Measurements from ENCODE around the gene TAS1R2. TPM values are rescaled to one million over a fixed set of nuclear protein-coding genes. Genes with fewer than 3 reads are reported as not detected.

The TAS1R2 gene
- total and polyA plus RNA-seq, 2 of the 4 experiments (the other 2 are of a cell fraction): not detected

- Histone ChIP-seq H3K4me2 (ENCODE audit: low read depth, low read length) (no peak overlapping the region), H3K79me1 (ENCODE audit: low read depth in 1 of 2, low read length in 2 of 2) (no peaks in the 10 kb centered on the region), H3K4me3 (ENCODE audit: insufficient read depth, low read depth, low read length) (no peak overlapping the region), H3K4ac (ENCODE audit: low read depth, low read length) (no peak overlapping the region), H3K9ac (ENCODE audit: low read depth, low read length) (no peak overlapping the region), H2BK20ac (ENCODE audit: low read depth, low read length) (no peak overlapping the region), H4K5ac (ENCODE audit: low read depth, low read length) (no peak overlapping the region), H4K8ac (ENCODE audit: low read depth in 2 of 2, low read length in 2 of 2) (no peak overlapping the region), H3K9me3 (ENCODE audit: control insufficient read depth, insufficient read depth, low read length) (no peaks in the 10 kb centered on the region), H4K91ac (ENCODE audit: insufficient read depth, low read depth, low read length) (no peak overlapping the region), H3K27me3 (ENCODE audit: control insufficient read depth, insufficient read depth, low read length) (peaks cover 3% of the 10 kb centered on the region; the same call in 1 of the 2 replicates), H2AFZ (replicated peaks; ENCODE audit: low read length, poor library complexity) (no peak overlapping the region), H3K36me3 (ENCODE audit: control insufficient read depth, insufficient read depth, low read length) (no peaks in the 10 kb centered on the region), H3K56ac (ENCODE audit: extremely low read depth, insufficient read depth, low read length) (no peak overlapping the region), H3K18ac (ENCODE audit: low read depth, low read length) (no peak overlapping the region), H3K27ac (ENCODE audit: insufficient read depth, low read length) (no peak overlapping the region), H3K4me1 (ENCODE audit: control insufficient read depth, insufficient read depth, low read length) (no peaks in the 10 kb centered on the region), H3K9me1 (ENCODE audit: insufficient read depth, low read length) (no peaks in the 10 kb centered on the region), H3K23ac (ENCODE audit: low read depth, low read length) (no peak overlapping the region), H2BK15ac (ENCODE audit: low read depth, low read length) (no peak overlapping the region), H2BK5ac (ENCODE audit: low read depth, low read length, poor library complexity, severe bottlenecking) (no peak overlapping the region), H2AK9ac (replicated peaks; ENCODE audit: low read depth, low read length, poor library complexity) (no peak overlapping the region), H2BK120ac (ENCODE audit: low read depth, low read length) (no peak overlapping the region), H2AK5ac (ENCODE audit: low read depth, low read length) (no peak overlapping the region), H4K20me1 (ENCODE audit: insufficient read depth, low read length) (no peaks in the 10 kb centered on the region), H3K14ac (replicated peaks; ENCODE audit: low read depth, low read length) (no peak overlapping the region)
- dilution Hi-C loops (cut with HindIII; ENCODE audit: low sequenced_read_pairs, unreplicated experiment): no loop called here
- in situ Hi-C loops (cut with MboI; ENCODE audit: low sequenced_read_pairs): no loop called here
- POLR2A ChIA-PET (ENCODE audit: unreplicated experiment): no interaction called here
- WGBS, 2 experiments (ENCODE audit: extremely low coverage in 2 of 2, insufficient read length in 1 of 2): 83% methylated on average over 12 of the region's 17 CpGs; no CpG with 5 or more reads in 1 of the 2 experiments
- CTCF ChIA-PET: no interaction called here
- DNase-seq: no peak
- ATAC-seq (ENCODE audit: low read depth): no peak
- no TSS peak for BruUV-seq (replicated peaks)
- intact Hi-C loops (cut with micrococcal nuclease): no loop called here
- TF ChIP-seq RCOR1 (IDR thresholded peaks at IDR 0.05; ENCODE audit: insufficient replicate concordance, low read length): no peak
- no peak for TF ChIP-seq FOS (IDR thresholded peaks at IDR 0.05; ENCODE audit: low read depth, low read length)
- TF ChIP-seq CHD1 (IDR thresholded peaks at IDR 0.05; ENCODE audit: low read depth, low read length): no peak
- TF ChIP-seq MAFK (IDR thresholded peaks at IDR 0.05; ENCODE audit: low read depth, low read length): no peak
- TF ChIP-seq NFE2L2 (IDR thresholded peaks at IDR 0.05; ENCODE audit: low read depth, low read length): no peak
These were observed 19.3 kb downstream of the TAS1R2 start for GRCh38 chr1:18840145-18840544.
